GM18858 (cell line): Measurements from ENCODE around the gene SOX4.
"Not testable (repeated sequence)": the region's sequence is repeated elsewhere in the genome, so short reads cannot be mapped to it uniquely, and the experiment has no call there.

ENCODE experiments used
- ATAC-seq: cut with Tn5 transposase; IDR thresholded peaks from one replicate; pipeline ENCODE4 v1.9.1; 2021; ENCODE audit not compliant: unreplicated experiment

Gene SOX4

GRCh38 chr6:21593412-21593926 lies at the start of gene SOX4:
Gene SOX4 (plus strand): TSS chr6:21593751. CDS start chr6:21594535, 784 bp downstream.
- peak; percentile 70 for ATAC-seq

GRCh38 chr6:21552286-21552685 lies 41.3 kb upstream of the SOX4 start:
- ATAC-seq, result not testable (repeated sequence)

- ATAC-seq, result no peak
Measured at GRCh38 chr6:21554286-21554685, 39.3 kb upstream of the SOX4 start.

- ATAC-seq, result no peak
Measured at GRCh38 chr6:21555197-21555596, 38.4 kb upstream of the SOX4 start.

- no peak for ATAC-seq
Measured at GRCh38 chr6:21556511-21556910, 37.0 kb upstream of the SOX4 start.

GRCh38 chr6:21556968-21557721 lies 36.4 kb upstream of the SOX4 start:
- ATAC-seq, result no peak

GRCh38 chr6:21559238-21559637 lies 34.3 kb upstream of the SOX4 start:
- no peak for ATAC-seq

GRCh38 chr6:21560249-21560648 lies 33.3 kb upstream of the SOX4 start:
- ATAC-seq, result no peak

- no peak for ATAC-seq
Measured at GRCh38 chr6:21565431-21565830, 28.1 kb upstream of the SOX4 start.

- ATAC-seq, result no peak
Measured at GRCh38 chr6:21578523-21578922, 15.0 kb upstream of the SOX4 start.

GRCh38 chr6:21582651-21583050 lies 10.9 kb upstream of the SOX4 start:
- no peak for ATAC-seq

- no peak for ATAC-seq
Measured at GRCh38 chr6:21586300-21586699, 7.3 kb upstream of the SOX4 start.

- ATAC-seq, result no peak
Measured at GRCh38 chr6:21586740-21587178, 6.8 kb upstream of the SOX4 start.

GRCh38 chr6:21587179-21587960 lies 6.2 kb upstream of the SOX4 start:
- peak; percentile 26 for ATAC-seq

GRCh38 chr6:21587961-21588480 lies 5.5 kb upstream of the SOX4 start:
- ATAC-seq, result peak; percentile 27

- no peak for ATAC-seq
Measured at GRCh38 chr6:21588481-21589351, 4.8 kb upstream of the SOX4 start.

GRCh38 chr6:21589352-21590345 lies 3.9 kb upstream of the SOX4 start:
- ATAC-seq, result peak; percentile 12

GRCh38 chr6:21590346-21590745 lies 3.2 kb upstream of the SOX4 start:
- no peak for ATAC-seq

GRCh38 chr6:21591446-21591845 lies 2.1 kb upstream of the SOX4 start:
- ATAC-seq, result no peak

- ATAC-seq, result no peak
Measured at GRCh38 chr6:21592953-21593352, 598 bp upstream of the SOX4 start.
